ENCODE data around the gene ANXA2R.
"Not testable (repeated sequence)": the region's sequence is repeated elsewhere in the genome, so short reads cannot be mapped to it uniquely, and the experiment has no call there.

GRCh38 chr5:43081345-43081744, 41.2 kb upstream of the ANXA2R start:
- TF ChIP-seq SMC3 (IDR thresholded peaks at IDR 0.05; ENCODE audit: low read depth, low read length); POLR2A (IDR thresholded peaks at IDR 0.05; ENCODE audit: low read depth, low read length); CTCF (conservative IDR thresholded peaks at IDR 0.05; ENCODE audit: low read depth, low read length); BHLHE40 (IDR thresholded peaks at IDR 0.05; ENCODE audit: low read depth, low read length); ELK1 (IDR thresholded peaks at IDR 0.05; ENCODE audit: borderline replicate concordance, low read depth, low read length); RAD21 (IDR thresholded peaks at IDR 0.05; ENCODE audit: low read length): not testable (repeated sequence)
